Mucosa of descending colon (tissue), 3 donors: Measurements from ENCODE around the gene ZBED1. TPM values are rescaled to one million over a fixed set of nuclear protein-coding genes. Genes with fewer than 3 reads are reported as not detected.

Source experiments
- ATAC-seq: fragments of 200-7000 bp; cut with Tn5 transposase; one replicate; pipeline ENCODE4 v1.9.1; 2020; ENCODE audit warnings: mild to moderate bottlenecking, moderate library complexity
- DNase-seq, 3 donors: peaks; one replicate each; pipeline ENCODE4 v3.0.0-alpha.2; 2020
- H3K36me3 ChIP-seq: fragments of 200-600 bp; one replicate; pipeline ENCODE4 v1.8.0; 2021; ENCODE audit warnings: low read depth, mild to moderate bottlenecking
- H3K4me1 ChIP-seq: fragments of 200-600 bp; one replicate; pipeline ENCODE4 v1.8.0; 2021; ENCODE audit warnings: low read depth, mild to moderate bottlenecking
- H3K4me3 ChIP-seq: fragments of 200-600 bp; one replicate; pipeline ENCODE4 v1.8.0; 2021; ENCODE audit warnings: mild to moderate bottlenecking
- H3K9me3 ChIP-seq: fragments of 200-600 bp; one replicate; pipeline ENCODE4 v1.8.0; 2021; ENCODE audit warnings: mild to moderate bottlenecking
- CTCF ChIP-seq: fragments of 200-600 bp; IDR thresholded peaks from one replicate; pipeline ENCODE4 v1.8.0; 2022; ENCODE audit warnings: antibody characterized with exemption, mild to moderate bottlenecking
- intact Hi-C, 2 donors: fragments of 100-400 bp; cut with DNase I in 1 of 2; cut with micrococcal nuclease in 1 of 2; formaldehyde crosslinking; loops; one replicate each; pipeline versions ENCODE4 v1.11.0 to v1.11.1; 2022; cut with DNase I, micrococcal nuclease
- total RNA-seq, 3 donors: library from RNA; stranded (reverse); fragmentation: NEBNext Ultra II Directional in 2 of 3; extraction: Animal tissue kit (Norgen Biotek cat#: 25700) in 2 of 3; gene quantifications; one replicate each; pipeline versions ENCODE4 v1.2.1 to v1.2.4, GENCODE V29; 2021 to 2023
- donor health status: DM: no; HTN: no; CAD: no; lungs with moderate emphysema.
- donor health status: DM: no; HTN: no; CAD: no.
- donor health status: DM: no; HTN: yes; CAD: no.

The ZBED1 gene
- total RNA-seq, 3 donors from 2014 or later, result 43.0 to 71.2 (median 47.8) TPM

- no peak for DNase-seq
- no peaks in the 10 kb centered on the region for H3K4me1 ChIP-seq
- no peaks in the 10 kb centered on the region for H3K36me3 ChIP-seq
- H3K4me3 ChIP-seq, result no peak overlapping the region
- H3K9me3 ChIP-seq, result no peaks in the 10 kb centered on the region
- ATAC-seq, result no peak
- no peak for TF ChIP-seq CTCF
- intact Hi-C loops, result no loop called here
Observed at GRCh38 chrX:2451501-2452316, 49.1 kb downstream of the ZBED1 start.

GRCh38 chrX:2450681-2451080, 50.1 kb downstream of the ZBED1 start:
- DNase-seq (no peak), ATAC-seq (no peak)
- TF ChIP-seq CTCF, result no peak
- H3K4me3 ChIP-seq, result no peak overlapping the region
- no peaks in the 10 kb centered on the region for H3K9me3 ChIP-seq
- intact Hi-C loops, result no loop called here
- H3K4me1 ChIP-seq, result no peaks in the 10 kb centered on the region
- no peaks in the 10 kb centered on the region for H3K36me3 ChIP-seq

- Histone ChIP-seq H3K36me3 (no peaks in the 10 kb centered on the region), H3K4me3 (no peak overlapping the region), H3K4me1 (no peaks in the 10 kb centered on the region), H3K9me3 (no peaks in the 10 kb centered on the region)
- no peak for TF ChIP-seq CTCF
- DNase-seq (no peak), ATAC-seq (no peak)
- intact Hi-C loops, result no loop called here
Observed at GRCh38 chrX:2449135-2449886, 51.5 kb downstream of the ZBED1 start.

GRCh38 chrX:2447484-2447883, 53.3 kb downstream of the ZBED1 start:
- intact Hi-C loops, result no loop called here
- H3K36me3 ChIP-seq, result no peaks in the 10 kb centered on the region
- H3K4me3 ChIP-seq, result no peak overlapping the region
- no peak for ATAC-seq
- H3K9me3 ChIP-seq, result no peaks in the 10 kb centered on the region
- TF ChIP-seq CTCF, result no peak
- H3K4me1 ChIP-seq, result no peaks in the 10 kb centered on the region
- no peak for DNase-seq

- Histone ChIP-seq H3K9me3 (no peaks in the 10 kb centered on the region), H3K4me3 (no peak overlapping the region), H3K4me1 (no peaks in the 10 kb centered on the region), H3K36me3 (no peaks in the 10 kb centered on the region)
- no peak for TF ChIP-seq CTCF
- ATAC-seq (no peak), DNase-seq (no peak)
- intact Hi-C loops, result no loop called here
Observed at GRCh38 chrX:2446815-2447214, 54.0 kb downstream of the ZBED1 start.
